GM18517 (cell line): ENCODE measurements around the gene PNMA8A.

ENCODE experiments used
- ATAC-seq: cut with Tn5 transposase; IDR thresholded peaks from one replicate; pipeline ENCODE4 v1.9.1; 2021; ENCODE audit warnings: mild to moderate bottlenecking, moderate library complexity; ENCODE audit not compliant: unreplicated experiment

Gene PNMA8A

GRCh38 chr19:46492841-46493235, 21.5 kb upstream of the PNMA8A start:
- no peak for ATAC-seq

DNA sequence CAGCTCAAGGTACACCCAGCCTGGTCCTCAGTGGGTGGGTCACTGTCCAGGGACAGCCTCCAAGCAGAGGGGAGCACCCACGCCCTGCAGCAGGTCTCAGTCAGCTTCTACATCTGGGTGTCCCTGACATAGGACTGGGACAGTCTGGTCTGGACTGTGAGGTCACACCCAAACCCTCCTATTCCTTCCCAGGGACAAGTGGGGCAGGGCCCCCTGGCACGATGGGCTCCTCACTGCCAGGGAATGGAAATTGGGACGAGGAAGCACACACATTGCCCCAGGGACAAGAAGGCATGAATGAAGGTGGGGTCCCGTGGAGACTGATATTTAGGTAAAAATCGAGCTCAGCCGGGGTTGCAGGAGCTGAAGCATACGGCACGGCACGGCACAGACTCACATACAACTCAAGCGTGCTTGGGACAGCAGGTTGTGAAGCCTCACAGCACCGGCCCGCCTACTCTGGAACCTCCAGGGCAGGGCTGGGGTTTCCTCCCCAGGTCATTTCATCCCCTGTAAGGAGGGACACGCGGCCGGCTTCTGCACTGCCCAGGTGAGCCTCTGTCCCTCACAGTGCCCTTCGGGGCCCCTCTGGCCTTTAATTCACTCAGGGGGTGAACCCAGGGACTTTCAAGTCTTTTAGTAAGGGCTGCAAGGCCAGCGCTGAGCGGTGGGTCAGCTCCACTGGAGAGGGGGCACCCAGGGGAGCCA, 20.8 kb upstream of the PNMA8A start:
- no peak for ATAC-seq

- ATAC-seq: no peak
These were observed 19.4 kb upstream of the PNMA8A start for GRCh38 chr19:46490774-46491173.

GRCh38 chr19:46489445-46490272, 18.3 kb upstream of the PNMA8A start:
- no peak for ATAC-seq

GRCh38 chr19:46488551-46488950, 17.2 kb upstream of the PNMA8A start:
- no peak for ATAC-seq

- ATAC-seq: no peak
These were observed 16.6 kb upstream of the PNMA8A start for GRCh38 chr19:46487802-46488445.

DNA sequence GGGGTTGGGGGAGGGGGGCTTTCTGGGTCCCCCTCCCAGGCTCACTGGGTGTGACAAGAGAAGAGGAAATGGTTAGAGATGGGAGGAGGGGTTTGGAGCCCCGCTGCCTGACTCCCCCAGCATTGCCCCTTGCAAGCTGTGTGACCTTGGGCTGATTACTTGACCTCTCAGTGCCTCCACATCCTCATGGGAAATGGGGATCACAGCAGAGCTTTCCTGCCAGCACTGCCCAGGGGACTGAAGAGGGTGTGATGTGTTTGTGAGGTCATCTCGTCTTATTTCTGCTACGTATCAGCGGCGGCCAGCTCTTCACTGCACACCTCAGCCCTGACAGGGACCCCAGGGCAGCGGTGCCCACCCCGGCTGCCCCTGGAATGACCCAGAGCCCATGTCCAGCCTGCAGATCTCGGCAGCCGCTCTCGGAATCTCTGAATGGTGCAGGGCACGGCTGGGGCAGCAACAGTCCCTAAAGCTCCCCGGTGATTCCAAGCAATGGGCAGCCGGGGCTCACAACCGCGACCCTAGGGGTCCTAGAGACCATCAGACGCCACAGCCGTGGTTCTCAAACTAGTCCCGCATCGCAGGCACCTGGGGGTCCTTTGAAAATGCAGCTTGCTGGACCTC, 15.9 kb upstream of the PNMA8A start:
- ATAC-seq: no peak

GRCh38 chr19:46486358-46486757, 15.0 kb upstream of the PNMA8A start:
- no peak for ATAC-seq

DNA sequence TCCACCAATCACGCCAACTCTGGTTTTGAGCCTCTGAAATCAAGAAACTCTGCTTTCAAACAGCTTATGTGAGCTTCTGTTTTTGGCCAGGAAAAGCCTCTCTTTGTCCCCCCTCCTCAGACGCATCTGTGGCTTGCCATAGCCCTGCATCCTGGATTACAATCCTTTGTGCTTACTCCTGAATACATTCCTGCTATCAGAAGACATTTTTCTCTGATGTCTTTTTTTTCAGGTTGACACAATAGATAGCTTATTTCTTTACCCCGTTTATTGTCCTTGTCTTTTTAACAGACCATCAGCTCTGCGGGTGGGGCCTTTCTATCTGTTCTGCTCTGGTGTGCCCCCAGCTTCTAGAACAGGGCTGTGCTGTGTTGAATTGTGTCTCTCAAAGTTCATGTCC, 13.3 kb upstream of the PNMA8A start:
- no peak for ATAC-seq

- ATAC-seq: no peak
These were observed 11.3 kb upstream of the PNMA8A start for GRCh38 chr19:46482631-46483030.

DNA sequence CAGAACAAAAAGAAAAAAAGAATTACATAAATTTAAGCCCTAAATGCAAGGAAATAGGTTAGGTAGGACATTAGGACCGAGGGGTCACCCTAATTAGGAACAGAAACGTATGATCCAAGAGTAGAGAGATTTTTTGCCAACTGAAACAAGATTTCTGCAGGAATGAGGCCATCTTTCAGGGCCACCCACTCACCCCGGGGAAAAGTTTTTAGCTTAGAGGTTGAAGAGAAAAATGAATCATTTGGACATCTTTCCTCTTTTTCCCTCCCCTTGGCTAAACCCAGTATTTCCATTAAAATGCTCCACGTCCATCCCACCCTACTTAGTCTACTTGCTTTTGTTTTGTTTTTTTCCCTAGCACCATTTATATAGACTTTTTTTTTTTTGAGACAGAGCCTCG, 10.6 kb upstream of the PNMA8A start:
- ATAC-seq: no peak

GRCh38 chr19:46481223-46481848, 10.0 kb upstream of the PNMA8A start:
- no peak for ATAC-seq

DNA sequence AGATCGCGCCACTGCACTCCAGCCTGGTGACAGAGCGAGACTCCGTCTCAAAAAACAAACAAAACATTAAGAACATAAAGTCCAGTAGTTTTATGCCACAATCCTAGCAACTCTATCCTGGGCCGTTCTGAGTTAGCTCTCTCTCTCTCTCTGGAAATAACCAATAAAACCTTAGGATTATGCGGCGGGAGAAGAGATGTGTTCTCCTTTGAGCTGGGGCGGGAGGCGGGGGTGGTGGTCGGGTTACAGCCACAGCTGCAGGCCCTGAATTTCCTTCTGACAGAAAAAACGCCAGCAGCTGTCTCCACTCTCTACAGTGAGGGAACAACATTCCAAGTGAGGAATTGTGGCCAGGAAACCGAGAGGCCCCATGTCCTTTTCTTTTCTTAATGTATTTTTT, 9.1 kb upstream of the PNMA8A start:
- no peak for ATAC-seq

DNA sequence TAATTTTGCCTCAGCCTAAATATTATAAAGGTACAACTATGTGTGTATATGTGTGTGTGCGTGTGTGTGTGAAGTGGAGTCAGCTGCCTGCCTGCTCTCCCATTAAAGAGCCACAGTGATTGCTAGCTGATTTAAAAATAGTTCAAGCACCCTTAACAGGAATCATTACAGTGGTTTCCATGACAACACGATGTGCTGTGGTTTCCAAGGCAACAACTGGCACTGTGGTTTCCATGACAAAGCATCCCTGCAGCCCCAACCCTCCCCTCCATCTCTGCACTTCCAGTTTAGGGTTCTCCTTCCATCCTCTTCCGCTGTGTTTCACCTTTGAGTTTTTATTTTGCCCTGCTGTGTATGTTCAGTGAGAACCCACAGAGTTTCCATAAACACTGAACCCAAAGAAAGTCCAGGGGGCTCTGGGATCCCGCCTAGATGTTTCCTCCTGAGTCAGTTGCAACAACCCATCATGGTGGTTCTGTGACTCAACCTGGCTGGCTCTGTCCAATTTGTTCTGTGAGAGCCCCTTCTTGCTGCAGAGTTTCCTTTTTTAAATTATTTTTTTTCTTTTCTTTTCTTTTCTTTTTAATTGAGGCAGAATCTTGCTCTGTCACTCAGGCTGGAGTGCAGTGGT, 7.1 kb upstream of the PNMA8A start:
- no peak for ATAC-seq

GRCh38 chr19:46475986-46476385, 4.6 kb upstream of the PNMA8A start:
- no peak for ATAC-seq

DNA sequence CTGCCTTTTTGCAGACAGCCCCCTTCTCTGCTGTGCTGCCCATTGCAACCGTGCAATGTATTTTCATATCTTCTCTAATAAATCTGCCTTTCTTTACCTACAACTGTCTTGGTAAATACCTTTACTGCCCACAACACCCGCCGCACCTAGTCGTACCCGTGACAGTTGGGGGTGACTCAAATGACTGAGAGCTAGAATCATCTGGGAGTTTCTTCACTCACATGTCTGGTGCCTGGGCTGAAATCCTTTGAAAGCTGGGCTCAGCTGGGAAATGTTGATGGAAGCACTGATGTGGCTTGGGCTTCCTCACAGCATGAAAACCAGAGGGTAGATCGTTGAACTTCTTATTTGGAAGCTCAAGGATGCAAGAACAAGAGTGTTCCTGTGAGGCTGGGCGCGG, 2.8 kb upstream of the PNMA8A start:
- ATAC-seq: no peak

DNA sequence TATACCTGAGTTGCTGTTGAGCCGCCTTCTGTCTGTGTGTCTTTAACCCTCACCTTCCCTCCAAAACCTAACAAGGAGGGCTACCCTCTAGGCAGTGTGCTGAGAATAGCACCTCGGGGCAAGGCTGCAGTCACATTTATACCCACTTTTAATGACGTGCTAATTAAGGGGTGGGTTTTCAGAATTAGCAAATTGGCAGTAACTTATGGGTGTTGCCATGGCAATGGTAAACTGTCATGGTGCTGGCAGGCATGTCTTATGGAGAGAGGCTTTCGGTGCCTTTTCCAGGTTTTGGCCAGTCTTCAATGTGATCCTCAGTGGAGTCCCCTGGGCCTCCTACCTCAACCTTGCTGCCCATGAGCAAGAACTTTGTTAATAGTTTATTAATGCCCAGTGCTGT, 1.2 kb upstream of the PNMA8A start:
- ATAC-seq: no peak

- ATAC-seq: no peak
These were observed 614 bp upstream of the PNMA8A start for GRCh38 chr19:46471811-46472543.

- no peak for ATAC-seq
These were observed 987 bp downstream of the PNMA8A start for GRCh38 chr19:46470376-46470775.
